Measurements from ENCODE around the gene ZMYND12. TPM values are rescaled to one million over a fixed set of nuclear protein-coding genes. Genes with fewer than 3 reads are reported as not detected.
"Not testable (repeated sequence)": the region's sequence is repeated elsewhere in the genome, so short reads cannot be mapped to it uniquely, and the experiment has no call there.

ZMYND12 gene
- polyA plus RNA-seq, 1 of the 3 experiments (the other 2 are of a cell fraction), result 0.18 TPM

- TF ChIP-seq RXRA (IDR thresholded peaks at IDR 0.05; ENCODE audit: borderline replicate concordance, low read depth) (no peak), RFX5 (IDR thresholded peaks at IDR 0.05; ENCODE audit: low read length) (no peak), GATA2 (CRISPR knock-in tag; IDR thresholded peaks at IDR 0.05) (no peak), MXI1 (IDR thresholded peaks at IDR 0.05; ENCODE audit: low read depth, low read length) (peak; percentile 77; the same call in 1 of the 2 replicates), FOSL2 (IDR thresholded peaks at IDR 0.05; ENCODE audit: borderline replicate concordance, low read depth) (no peak), FOXM1 (IDR thresholded peaks at IDR 0.05; ENCODE audit: low read depth) (no peak)
- TF ChIP-seq, protein P1, sequence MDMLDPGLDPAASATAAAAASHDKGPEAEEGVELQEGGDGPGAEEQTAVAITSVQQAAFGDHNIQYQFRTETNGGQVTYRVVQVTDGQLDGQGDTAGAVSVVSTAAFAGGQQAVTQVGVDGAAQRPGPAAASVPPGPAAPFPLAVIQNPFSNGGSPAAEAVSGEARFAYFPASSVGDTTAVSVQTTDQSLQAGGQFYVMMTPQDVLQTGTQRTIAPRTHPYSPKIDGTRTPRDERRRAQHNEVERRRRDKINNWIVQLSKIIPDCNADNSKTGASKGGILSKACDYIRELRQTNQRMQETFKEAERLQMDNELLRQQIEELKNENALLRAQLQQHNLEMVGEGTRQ (IDR thresholded peaks at IDR 0.05; ENCODE audit: borderline replicate concordance, low read depth, low read length), result peak; percentile 67
- TF ChIP-seq, protein P2, sequence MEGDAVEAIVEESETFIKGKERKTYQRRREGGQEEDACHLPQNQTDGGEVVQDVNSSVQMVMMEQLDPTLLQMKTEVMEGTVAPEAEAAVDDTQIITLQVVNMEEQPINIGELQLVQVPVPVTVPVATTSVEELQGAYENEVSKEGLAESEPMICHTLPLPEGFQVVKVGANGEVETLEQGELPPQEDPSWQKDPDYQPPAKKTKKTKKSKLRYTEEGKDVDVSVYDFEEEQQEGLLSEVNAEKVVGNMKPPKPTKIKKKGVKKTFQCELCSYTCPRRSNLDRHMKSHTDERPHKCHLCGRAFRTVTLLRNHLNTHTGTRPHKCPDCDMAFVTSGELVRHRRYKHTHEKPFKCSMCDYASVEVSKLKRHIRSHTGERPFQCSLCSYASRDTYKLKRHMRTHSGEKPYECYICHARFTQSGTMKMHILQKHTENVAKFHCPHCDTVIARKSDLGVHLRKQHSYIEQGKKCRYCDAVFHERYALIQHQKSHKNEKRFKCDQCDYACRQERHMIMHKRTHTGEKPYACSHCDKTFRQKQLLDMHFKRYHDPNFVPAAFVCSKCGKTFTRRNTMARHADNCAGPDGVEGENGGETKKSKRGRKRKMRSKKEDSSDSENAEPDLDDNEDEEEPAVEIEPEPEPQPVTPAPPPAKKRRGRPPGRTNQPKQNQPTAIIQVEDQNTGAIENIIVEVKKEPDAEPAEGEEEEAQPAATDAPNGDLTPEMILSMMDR (IDR thresholded peaks at IDR 0.05), result no peak
Observed at GRCh38 chr1:42456010-42456753, at the start of gene ZMYND12, which contains the start of gene PPCS (continued).

DNA sequence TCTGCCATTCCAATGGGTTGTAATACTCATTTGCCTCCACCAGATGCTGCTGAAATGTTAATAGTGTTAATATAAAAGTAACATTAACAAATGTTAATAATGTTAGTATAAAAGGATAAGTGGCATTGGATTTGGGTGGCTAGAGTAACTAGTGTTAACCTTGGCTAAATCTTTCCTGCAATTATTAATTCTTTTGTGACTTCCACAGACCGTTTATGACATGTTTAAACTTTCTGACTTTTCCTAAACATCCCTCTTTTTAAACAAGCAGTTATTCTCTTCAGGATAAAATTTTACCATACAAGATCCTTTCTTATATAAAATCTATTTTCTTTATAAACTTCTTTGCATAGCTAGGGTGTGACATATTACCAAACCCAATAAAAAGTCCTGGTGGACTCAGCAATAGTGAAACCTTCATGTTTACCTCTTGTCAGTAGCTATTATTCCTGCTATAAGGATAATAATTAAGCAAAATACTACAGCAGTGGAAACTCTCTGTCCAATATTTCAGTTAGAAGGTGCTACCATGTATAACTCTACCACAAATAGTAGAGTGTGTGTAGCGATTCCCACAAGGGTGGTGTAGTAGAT lies 48.8 kb upstream of the ZMYND12 start:
- WGBS (ENCODE audit: low lambda C conversion rate), result 67% methylated on average over 2 of the region's 2 CpGs
- Histone ChIP-seq H3K4me2 (no peak overlapping the region), H3K27me3 (ENCODE audit: insufficient read depth) (no peaks in the 10 kb centered on the region), H2AFZ (ENCODE audit: low read depth) (no peak overlapping the region), H3K4me1 (ENCODE audit: control insufficient read depth in 1 of 2, insufficient read depth in 2 of 2, low read depth in 1 of 2, low read length in 1 of 2) (no peaks in the 10 kb centered on the region), H3F3A (replicated peaks; ENCODE audit: insufficient read depth) (no peaks in the 10 kb centered on the region), H3K9me2 (no peaks in the 10 kb centered on the region), H3K36me3 (replicated peaks in 1 of 2; ENCODE audit: control insufficient read depth in 1 of 2, insufficient read depth in 2 of 2, low read length in 1 of 2) (peaks cover 0 to 14% of the 10 kb centered on the region in 2 experiments), H4K20me1 (ENCODE audit: insufficient read depth) (no peaks in the 10 kb centered on the region), H3K4me3 (ENCODE audit: low read depth in 2 of 2, low read length in 1 of 2) (no peak overlapping the region), H3K9ac (no peak overlapping the region), H3K9me3 (peaks cover 27% of the 10 kb centered on the region), H3K79me2 (ENCODE audit: insufficient read depth) (no peaks in the 10 kb centered on the region), H3K27ac (ENCODE audit: low read depth in 2 of 2, low read length in 1 of 2) (no peak overlapping the region)
- CTCF ChIA-PET, result no interaction called here
- POLR2A ChIA-PET, result no interaction called here
- DNase-seq, result no peak
- TF ChIP-seq, protein P3, sequence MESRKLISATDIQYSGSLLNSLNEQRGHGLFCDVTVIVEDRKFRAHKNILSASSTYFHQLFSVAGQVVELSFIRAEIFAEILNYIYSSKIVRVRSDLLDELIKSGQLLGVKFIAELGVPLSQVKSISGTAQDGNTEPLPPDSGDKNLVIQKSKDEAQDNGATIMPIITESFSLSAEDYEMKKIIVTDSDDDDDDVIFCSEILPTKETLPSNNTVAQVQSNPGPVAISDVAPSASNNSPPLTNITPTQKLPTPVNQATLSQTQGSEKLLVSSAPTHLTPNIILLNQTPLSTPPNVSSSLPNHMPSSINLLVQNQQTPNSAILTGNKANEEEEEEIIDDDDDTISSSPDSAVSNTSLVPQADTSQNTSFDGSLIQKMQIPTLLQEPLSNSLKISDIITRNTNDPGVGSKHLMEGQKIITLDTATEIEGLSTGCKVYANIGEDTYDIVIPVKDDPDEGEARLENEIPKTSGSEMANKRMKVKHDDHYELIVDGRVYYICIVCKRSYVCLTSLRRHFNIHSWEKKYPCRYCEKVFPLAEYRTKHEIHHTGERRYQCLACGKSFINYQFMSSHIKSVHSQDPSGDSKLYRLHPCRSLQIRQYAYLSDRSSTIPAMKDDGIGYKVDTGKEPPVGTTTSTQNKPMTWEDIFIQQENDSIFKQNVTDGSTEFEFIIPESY (IDR thresholded peaks at IDR 0.05; ENCODE audit: borderline replicate concordance, low read depth), result no peak
- TF ChIP-seq FOXJ3 (CRISPR knock-in tag; IDR thresholded peaks at IDR 0.05) (no peak), NFIC (IDR thresholded peaks at IDR 0.05; ENCODE audit: borderline replicate concordance) (no peak), GABPA (IDR thresholded peaks at IDR 0.05; ENCODE audit: low read depth) (no peak), TAF1 (IDR thresholded peaks at IDR 0.05; ENCODE audit: borderline replicate concordance, low read depth, low read length) (no peak), MEF2A (IDR thresholded peaks at IDR 0.05; ENCODE audit: borderline replicate concordance, low read depth) (no peak), MAX (IDR thresholded peaks at IDR 0.05; ENCODE audit: low read depth) (no peak), RXRA (IDR thresholded peaks at IDR 0.05; ENCODE audit: borderline replicate concordance, low read depth) (no peak), NRF1 (IDR thresholded peaks at IDR 0.05; ENCODE audit: low read depth, low read length) (no peak), SMC3 (IDR thresholded peaks at IDR 0.05; ENCODE audit: low read depth, low read length) (no peak)

DNA sequence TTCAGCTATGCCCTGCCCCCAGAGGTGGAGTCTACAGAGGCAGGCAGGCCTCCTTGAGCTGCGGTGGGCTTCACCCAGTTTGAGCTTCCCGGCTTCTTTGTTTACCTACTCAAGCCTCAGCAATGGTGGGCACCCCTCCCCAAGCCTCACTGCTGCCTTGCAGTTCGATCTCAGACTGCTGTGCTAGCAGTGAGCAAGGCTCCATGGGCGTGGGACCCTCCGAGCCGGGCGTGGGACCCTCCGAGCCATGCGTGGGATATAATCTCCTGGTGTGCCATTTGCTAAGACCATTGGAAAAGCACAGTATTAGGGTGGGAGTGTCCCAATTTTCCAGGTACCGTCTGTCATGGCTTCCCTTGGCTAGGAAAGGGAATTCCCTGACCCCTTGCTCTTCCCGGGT lies 46.2 kb upstream of the ZMYND12 start:
- H3K27ac ChIP-seq (ENCODE audit: low read depth in 2 of 2, low read length in 1 of 2); H3K4me2 ChIP-seq; POLR2A ChIA-PET; H3K36me3 ChIP-seq (replicated peaks in 1 of 2; ENCODE audit: control insufficient read depth in 1 of 2, insufficient read depth in 2 of 2, low read length in 1 of 2); H3K27me3 ChIP-seq (ENCODE audit: insufficient read depth); DNase-seq; H3K4me3 ChIP-seq (ENCODE audit: low read depth in 2 of 2, low read length in 1 of 2); H3K4me1 ChIP-seq (ENCODE audit: control insufficient read depth in 1 of 2, insufficient read depth in 2 of 2, low read depth in 1 of 2, low read length in 1 of 2); H3K9me2 ChIP-seq; H3K9ac ChIP-seq; H3K79me2 ChIP-seq (ENCODE audit: insufficient read depth); H2AFZ ChIP-seq (ENCODE audit: low read depth); H4K20me1 ChIP-seq (ENCODE audit: insufficient read depth); H3F3A ChIP-seq (replicated peaks; ENCODE audit: insufficient read depth); CTCF ChIA-PET: not testable (repeated sequence)
- H3K9me3 ChIP-seq, result peaks cover 27% of the 10 kb centered on the region
- WGBS (ENCODE audit: low lambda C conversion rate), result 67% methylated on average over 8 of the region's 11 CpGs

All from SK-N-SH (cell line).